Ureter (tissue), 1 donor: ENCODE data around the gene PHF12. TPM values are rescaled to one million over a fixed set of nuclear protein-coding genes. Genes with fewer than 3 reads are reported as not detected.
"Not testable (repeated sequence)": the region's sequence is repeated elsewhere in the genome, so short reads cannot be mapped to it uniquely, and the experiment has no call there.

Experiments used
- DNase-seq: peaks from one replicate; pipeline ENCODE4 v3.0.0-alpha.2; 2020; ENCODE audit warnings: low spot score
- total RNA-seq: library from RNA; stranded (reverse); gene quantifications from one replicate; pipeline ENCODE4 v1.2.4, GENCODE V29; 2023
- donor health status: DM: yes; HTN: yes; CAD: no.

PHF12 gene
- total RNA-seq, 1 donor from 2014 or later = 69.4 TPM

GRCh38 chr17:28903546-28903841, 47.8 kb downstream of the PHF12 start:
- DNase-seq = not testable (repeated sequence)

- peak; percentile 88 for DNase-seq
Measured at GRCh38 chr17:28902819-28903545, 48.3 kb downstream of the PHF12 start, which contains the start of gene DHRS13. Gene DHRS13 (minus strand): TSS chr17:28903079. CDS start chr17:28902944, 135 bp downstream.

GRCh38 chr17:28901866-28902818, 49.2 kb downstream of the PHF12 start:
- no peak for DNase-seq

DNA sequence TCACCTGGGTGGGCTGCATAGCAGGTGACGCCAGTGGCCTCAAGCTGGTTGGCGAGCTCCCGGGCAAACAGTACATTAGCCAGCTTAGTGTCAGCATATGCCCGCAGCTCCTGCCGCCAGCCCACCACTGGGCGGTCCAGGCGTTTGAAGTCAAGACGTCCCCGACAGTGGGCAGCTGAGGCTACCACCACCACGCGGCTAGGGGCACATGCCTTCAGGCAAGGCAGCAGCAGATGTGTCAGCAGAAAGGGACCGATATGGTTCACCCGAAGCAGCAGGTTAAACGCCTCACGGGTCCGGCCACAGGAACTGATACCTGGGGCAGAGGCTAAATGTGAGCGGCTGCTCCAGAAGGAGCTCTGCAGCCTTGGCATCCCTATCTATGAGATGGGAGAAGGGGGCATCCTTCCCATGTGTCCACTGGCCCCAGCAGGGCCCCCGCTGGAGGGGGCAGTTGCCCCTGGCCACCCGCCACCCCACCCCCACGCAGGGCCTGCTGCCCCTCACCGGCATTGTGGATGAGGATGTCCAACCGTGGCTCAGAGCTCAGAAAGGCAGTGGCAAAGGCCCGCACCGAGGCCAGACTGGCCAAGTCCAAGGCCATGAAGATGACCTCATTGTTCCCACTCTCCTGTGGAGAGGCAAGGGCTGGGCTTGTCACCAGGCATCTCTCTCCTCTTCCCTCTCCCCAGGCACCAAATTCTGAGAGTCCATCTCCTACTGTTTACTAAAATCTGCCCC, 50.2 kb downstream of the PHF12 start:
- no peak for DNase-seq

DNA sequence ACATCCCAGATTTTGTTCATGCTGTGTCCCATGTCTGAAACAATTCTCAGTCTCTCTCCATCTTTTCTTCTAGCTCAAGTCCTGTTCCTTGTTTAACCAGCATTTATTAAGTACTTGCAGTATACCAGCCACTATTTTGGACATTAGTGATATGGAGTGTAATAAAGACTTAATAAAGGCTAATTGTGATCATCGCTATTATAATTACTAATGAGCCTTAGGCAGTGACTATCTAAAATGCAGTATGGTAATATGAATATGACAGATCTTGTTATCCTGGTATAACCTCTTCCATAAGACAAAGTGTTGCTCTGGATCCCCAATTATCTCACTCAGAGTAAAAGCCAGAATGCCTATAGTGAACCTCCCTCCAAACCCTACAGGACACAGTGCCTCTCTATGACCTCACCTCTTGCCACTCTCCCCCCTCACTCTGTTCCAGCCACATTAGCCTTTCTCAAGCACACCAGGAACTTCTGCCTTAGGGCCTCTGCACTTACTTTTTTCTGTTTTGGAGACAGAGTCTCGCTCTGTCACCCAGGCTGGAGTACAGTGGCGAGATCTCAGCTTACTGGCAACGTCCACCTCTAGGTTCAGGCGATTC, 52.0 kb downstream of the PHF12 start:
- no peak for DNase-seq

GRCh38 chr17:28898527-28898955, 52.8 kb downstream of the PHF12 start:
- no peak for DNase-seq

GRCh38 chr17:28897769-28898526, 53.4 kb downstream of the PHF12 start:
- no peak for DNase-seq

DNA sequence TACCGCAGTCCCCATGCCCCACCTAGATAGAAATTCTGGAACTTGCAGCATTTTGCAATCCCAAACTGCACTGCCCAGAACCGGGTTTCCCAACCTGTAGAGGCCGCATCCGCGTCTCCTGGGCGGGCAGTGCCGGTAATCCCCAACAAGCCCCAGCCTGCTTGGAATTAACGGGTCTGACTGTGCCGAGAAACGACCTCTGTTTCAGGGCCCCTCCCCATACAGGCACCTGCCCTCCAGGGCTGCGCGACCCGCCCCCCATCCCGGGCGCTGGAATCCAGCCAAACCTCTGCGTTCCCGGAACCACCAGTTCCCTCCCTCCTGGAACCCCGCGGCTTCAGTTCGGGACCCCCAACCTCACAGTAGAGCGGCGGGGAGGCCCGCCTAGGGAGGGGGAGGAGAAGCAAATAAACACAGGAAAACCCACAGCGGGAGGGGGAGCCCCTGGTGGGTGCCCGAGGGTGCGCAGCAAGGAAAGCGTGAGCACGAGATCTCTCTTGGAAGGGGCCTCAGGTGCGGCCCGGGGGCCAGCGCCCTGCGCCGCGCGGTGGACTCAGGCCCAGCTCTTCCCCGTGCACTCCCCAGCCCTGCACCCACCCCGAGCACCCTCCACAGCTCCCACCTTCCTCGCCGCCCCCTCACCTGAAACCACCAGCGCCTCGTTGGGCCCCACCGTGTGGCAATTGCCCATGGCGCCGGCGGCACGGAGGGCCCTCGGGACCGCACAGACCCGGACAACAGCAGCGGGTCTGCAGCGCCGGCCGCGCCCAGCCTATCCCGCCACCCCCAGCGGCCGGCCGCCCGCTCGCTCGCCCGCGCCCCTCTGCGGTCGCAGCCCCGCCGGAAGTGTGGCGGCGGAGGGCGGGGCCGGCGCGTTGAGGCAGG, 54.2 kb downstream of the PHF12 start, which contains the start of gene FLOT2:
FLOT2 (minus strand) TSS at position 850 of the 885 bp plus-strand sequence; CDS start at position 691, 159 bp downstream.
- DNase-seq = peak; percentile 92

DNA sequence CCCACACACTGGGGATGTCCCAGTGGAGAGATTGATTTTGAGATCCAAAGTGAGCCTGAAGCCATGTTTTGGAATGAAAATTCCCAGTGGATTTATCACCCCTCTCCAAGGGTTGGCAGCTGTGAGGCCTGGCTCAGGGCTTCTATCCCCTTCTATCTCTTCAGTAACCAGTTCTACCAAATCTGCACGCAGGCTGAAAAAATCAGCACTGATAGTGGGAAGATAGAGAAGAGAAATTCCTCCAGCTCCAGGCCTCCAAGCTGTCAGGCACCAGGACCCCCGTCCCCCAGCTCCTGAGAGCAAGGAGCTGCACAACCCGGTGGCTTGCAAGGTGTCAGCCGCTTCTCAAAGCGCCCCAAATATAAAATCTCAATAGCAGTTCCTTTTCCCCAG, 54.8 kb downstream of the PHF12 start:
- DNase-seq = no peak

- DNase-seq = no peak
Measured at GRCh38 chr17:28895794-28896447, 55.4 kb downstream of the PHF12 start.

DNA sequence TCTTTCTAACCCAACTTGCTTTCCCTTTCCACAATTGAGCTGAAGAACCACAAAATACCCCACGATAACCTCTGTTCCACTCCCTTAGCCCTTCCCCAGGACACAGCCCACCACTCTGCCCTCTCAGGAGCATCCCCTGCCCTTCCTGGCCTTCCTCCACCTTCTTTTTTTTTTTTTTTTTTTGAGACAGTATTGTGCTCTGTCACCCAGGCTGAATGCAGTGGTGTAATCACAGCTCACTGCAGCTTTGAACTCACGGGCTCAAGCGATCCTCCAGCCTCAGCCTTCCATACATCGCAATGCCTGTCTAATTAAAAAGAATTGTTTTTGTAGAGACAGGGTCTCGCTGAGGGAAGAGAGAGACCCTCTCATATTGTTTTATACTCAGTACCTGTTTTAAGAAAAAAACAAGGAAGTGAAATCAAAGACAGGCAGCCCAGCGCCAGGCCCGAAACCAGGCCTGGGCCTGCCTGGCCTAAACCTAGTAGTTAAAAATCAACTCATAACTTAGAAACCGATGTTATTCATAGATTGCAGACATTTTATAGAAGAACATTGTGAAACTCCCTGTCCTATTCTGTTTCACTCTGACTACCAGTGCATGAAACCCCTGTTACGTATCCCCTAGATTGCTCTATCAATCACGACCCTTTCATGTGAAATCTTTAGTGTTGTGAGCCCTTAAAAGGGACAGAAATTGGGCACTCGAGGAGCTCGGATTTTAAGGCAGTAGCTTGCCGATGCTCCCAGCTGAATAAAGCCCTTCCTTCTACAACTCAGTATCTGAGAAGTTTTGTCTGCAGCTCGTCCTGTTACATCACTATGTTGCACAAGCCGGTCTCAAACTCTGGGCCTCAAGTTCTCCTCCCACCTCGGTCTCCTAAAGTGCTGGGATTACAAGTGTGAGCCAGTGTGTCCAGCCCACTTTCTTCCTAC, 57.8 kb downstream of the PHF12 start:
- DNase-seq = not testable (repeated sequence)

GRCh38 chr17:28892024-28892423, 59.3 kb downstream of the PHF12 start:
- DNase-seq = no peak

DNA sequence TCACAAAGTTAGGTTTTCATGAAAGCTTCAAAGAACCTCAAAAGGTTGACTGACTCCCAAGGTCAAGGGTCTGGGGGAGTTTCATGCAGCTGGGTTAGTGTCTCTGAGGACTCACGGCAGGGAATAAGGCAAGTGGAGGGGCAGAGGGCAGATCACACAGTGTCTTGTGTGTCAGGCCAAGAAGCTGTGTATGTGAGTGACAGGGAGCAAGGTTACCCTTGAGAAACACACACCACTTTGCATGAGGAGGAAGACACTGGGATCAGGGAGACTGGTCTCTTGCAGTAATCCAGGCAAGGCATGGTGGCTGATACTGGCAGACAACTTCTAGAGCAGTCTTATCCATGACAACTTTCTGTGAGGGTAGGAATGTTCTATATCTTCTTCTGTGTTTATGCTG, 60.1 kb downstream of the PHF12 start:
- no peak for DNase-seq

- DNase-seq = no peak
Measured at GRCh38 chr17:28889996-28890395, 61.3 kb downstream of the PHF12 start.

DNA sequence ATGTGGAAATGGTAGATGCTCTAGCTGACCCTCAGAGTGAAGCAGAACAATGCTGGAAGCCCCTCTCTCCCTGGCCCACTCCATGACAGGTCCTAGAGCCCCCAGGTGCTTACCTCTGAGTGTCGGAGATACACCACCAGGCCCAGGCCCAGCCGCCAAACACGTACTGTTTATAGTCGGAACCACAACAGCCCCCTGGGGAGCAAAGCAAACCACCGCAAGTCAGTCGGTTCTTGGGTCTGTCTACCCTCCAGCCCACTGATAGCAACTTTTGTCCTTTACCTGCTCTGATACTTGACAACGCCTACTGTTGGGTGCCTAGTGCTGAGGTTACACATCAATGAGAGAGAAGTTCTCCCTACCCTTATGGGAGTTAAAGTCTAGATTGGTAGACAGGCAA, 62.5 kb downstream of the PHF12 start:
- no peak for DNase-seq

DNA sequence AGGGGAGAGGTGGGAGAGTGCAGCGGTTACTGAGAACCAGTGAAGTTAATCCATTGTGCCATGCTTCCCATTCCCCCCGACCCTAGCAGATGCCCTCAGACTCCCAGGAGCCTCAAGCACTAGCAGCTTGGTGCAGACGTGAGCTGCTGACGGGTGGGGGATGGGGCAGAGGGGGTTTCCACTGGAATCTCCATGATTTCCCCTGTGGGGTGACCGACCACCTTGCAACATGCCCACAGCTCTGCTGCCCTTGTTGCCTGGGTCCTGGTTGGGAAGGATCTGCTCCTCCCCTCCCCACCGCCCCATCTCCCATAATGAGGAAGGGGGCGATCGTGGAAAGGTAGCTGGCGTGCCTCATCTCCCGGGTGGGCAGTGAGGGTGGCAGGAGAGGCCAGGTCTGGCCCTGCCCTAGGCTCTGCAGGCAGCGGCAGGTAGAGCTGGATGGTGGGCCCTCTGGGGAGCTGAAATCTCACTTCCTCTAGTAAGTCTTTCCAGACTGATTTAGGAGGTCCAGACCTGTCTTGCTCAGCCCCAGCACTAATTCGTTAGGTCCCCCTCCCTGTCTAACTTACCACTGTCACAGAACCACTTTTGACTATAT, 63.3 kb downstream of the PHF12 start:
- DNase-seq = no peak

DNA sequence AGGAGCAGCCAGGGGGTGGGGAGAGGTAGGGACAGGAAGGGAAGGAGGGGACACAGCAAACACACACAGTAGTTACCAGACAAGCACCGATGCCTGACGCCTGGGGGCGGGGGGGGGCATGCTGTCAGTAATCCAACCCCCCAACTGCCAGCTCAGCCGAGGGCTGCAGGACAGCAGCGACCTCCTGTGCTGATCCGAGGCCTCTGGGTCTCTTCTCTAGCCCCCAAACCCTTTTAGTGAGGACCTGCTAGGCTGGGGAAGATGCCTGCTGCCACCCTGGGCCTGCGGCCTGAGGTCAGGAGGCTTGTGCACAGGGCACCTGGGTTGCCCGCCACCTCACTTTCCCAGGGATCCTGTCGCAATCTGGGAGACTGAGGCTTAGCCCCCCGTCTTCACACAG, 65.4 kb downstream of the PHF12 start:
- DNase-seq = no peak

- no peak for DNase-seq
Measured at GRCh38 chr17:28885363-28885762, 66.0 kb downstream of the PHF12 start.
